NCI-H526 (cell line): ENCODE results near the gene CRYGS.
"Not testable (repeated sequence)": the region's sequence is repeated elsewhere in the genome, so short reads cannot be mapped to it uniquely, and the experiment has no call there.

ENCODE experiments used
- DNase-seq, 2 experiments: peaks; one replicate each; lab custom pipeline; 2025; lab: John Stamatoyannopoulos, UW

The CRYGS gene

DNA sequence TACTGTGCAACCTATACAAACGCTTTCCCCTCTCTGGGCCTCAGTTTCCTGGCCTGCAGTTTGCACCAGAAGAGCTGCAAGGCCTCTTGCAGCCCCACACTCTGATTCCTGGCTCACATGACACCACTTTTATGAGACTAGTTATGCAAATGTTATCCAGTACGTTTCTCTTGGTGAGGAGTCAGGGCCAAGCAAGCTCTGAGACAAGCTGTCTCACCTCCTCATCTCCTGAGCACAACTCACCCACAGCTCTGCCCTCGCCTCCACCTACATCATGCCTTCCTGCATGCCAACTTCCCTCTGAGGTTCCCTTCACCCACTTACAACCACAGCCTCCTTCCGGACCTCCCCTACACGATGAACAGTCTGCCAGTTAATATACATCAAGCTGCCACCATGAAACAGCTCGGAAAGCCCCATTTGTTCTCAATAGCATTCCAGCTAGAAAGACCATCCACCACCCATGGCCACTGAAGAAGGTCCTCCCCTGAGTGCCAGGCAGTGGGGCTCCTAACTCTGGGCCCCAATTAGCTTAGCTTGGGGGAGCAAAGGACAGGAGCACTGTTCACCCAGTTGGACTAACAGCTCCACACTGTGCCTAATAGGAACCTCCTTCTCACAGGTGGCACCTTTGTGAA, 25.0 kb downstream of the CRYGS start:
- DNase-seq = peak; percentile 74 to 75

- no peak for DNase-seq
Observed at GRCh38 chr3:186517218-186517617, 27.0 kb downstream of the CRYGS start.

GRCh38 chr3:186516646-186517045, 27.5 kb downstream of the CRYGS start:
- DNase-seq = no peak

DNA sequence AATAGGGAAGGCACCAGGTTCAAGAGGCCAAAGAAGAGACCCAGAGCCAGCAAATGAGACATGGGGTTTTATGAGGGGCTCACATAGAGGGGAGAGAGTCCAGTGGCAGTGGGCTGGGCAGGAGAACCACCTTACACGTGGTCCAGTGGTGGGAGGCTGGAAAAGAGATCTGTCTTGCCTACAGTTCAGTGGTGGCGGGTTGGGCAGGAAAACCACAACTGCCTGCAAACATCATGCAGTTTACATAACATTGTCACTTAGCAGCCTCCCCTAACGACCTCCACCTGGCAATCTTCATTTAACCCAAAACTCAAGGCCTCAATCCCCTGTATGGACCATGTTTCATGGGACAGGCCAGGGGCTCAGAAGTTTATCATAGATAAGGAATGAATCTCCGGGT, 29.1 kb downstream of the CRYGS start:
- DNase-seq = no peak

DNA sequence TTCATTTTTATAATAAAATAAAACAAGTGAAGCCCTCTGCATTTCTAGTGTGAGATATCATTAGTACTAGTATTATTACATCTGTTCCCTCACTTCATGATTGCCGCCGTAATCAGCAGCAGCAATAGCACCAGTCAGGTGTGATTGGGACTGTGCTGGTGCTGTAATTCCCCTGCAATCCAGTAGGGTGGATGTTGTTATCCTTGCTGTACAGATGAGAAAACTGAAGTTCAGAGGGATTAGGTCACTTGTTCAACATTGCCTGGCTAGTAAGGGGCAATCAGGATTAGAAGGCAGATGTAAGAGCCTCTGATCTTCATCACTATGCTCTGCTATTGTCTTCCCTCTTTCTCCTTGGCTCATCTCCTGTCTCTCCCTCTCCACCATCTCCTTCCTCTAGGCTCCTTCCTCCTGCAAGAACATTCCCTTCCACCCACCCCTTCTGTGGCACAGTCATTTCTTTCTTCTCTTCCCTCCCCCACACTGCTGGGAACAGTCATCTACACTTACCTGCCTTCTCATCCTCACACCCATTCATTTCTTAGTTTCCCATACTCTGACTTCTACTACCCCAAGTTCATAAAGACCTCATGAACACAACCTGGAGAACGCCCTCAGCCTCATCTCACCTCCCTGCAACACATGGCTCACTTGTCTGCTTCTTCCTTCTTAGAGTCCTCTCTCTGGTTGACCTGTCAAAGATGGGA, 29.7 kb downstream of the CRYGS start:
- peak in 1 of 2 experiments; percentile 26 for DNase-seq

GRCh38 chr3:186513386-186513785, 30.8 kb downstream of the CRYGS start:
- DNase-seq = no peak

DNA sequence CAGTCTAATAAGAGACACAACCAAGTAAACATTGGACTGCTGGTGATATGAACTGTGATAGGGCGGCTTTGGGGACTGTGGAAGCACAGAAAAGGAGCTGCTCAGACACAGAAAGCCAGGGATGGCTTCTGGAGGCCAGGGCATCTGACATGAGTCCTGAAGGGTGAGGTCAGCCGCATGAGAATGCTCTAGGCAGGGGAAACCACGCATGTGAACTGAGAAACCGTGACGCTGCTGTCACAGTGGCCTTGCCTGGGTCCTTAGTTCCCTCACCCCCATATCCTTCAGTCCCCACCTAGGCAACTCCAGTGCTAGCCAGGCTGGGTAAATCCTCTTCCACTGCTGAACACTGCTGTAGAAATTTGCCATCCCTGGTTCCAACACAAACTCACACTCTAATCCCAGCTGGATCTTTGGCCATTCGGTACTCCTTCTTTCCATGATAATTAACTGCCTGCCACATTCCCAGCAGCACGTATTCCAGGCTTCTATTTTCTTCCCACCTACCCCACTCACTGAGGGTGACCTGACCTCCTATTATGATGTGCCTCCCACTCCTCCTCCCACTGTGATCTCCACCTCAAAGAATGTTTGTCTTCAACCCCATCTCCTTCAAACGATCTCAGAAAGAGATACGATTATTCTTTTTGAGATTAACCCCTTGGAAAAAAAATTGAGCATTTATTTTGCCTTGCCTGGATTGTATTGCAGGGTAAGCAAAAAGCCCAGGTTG, 31.4 kb downstream of the CRYGS start:
- no peak for DNase-seq

- DNase-seq = no peak
Observed at GRCh38 chr3:186511702-186512101, 32.5 kb downstream of the CRYGS start.

- DNase-seq = no peak
Observed at GRCh38 chr3:186511245-186511644, 32.9 kb downstream of the CRYGS start.

- DNase-seq = no peak
Observed at GRCh38 chr3:186510374-186511079, 33.7 kb downstream of the CRYGS start.

GRCh38 chr3:186509423-186509822, 34.8 kb downstream of the CRYGS start:
- peak in 1 of 2 experiments; percentile 53 for DNase-seq

DNA sequence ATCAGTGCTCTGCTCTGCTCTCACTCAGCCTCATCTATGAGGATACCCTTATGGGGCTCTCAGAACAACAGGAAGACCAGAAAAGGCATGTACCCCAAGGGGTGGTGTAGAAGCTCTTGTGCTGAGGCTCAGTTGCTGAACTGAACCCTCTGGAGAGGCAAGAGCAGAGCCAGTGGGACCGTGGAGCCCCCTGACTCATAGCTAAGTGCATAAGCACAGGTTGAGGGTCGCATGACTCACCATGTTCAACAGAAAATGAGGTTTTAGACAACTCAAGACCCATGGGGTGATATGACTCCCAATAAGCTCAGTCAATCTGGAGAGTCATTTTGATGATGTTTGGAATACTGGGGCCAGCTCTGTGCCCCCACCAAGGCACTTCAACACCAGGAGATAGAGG, 37.3 kb downstream of the CRYGS start:
- DNase-seq = no peak

GRCh38 chr3:186506191-186506739, 37.9 kb downstream of the CRYGS start:
- no peak for DNase-seq

GRCh38 chr3:186502966-186503712, 41.0 kb downstream of the CRYGS start:
- no peak for DNase-seq

DNA sequence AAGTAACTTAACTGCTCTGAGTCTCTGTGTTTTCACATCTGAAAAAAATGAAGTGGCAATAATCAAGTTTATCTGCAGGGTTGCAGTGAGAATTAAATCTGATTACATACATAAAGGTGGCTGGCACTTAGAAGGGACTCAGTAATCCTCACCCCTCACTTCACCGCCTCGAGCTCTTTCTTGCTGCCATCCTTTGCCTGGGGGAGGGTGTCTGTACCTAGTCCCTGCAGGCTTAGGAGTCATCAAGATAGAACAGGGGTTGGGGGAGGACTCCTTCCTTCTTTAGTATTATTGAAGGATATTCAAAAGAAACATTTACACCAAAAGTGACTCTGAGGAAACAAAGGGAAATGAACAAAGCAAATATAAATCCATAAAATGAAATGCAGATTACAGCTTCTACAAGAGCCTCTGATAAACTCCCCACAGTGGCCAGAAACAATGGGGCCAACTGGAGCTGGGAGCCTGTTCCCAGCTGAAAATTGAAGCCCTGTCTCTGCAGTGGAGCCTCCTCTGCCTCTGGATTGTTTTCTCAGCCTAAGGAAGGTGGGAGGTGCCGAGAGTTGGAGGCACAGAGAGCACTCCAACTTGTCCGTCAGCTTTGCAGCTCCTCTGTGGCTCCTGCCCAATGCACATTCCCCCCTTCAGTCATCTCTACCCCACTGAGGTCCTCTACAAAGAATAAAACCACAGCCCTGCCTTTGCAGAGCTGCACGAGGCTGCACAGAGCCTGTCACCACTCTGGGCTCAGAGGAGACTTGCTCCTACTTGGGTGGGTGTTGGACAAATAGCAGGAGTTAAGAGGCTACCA, 41.8 kb downstream of the CRYGS start:
- no peak for DNase-seq

GRCh38 chr3:186499949-186500348, 44.2 kb downstream of the CRYGS start:
- not testable (repeated sequence) for DNase-seq

- DNase-seq = not testable (repeated sequence)
Observed at GRCh38 chr3:186498022-186498421, 46.2 kb downstream of the CRYGS start.

GRCh38 chr3:186497608-186498007, 46.6 kb downstream of the CRYGS start:
- no peak for DNase-seq

GRCh38 chr3:186496635-186497034, 47.5 kb downstream of the CRYGS start:
- DNase-seq = no peak

GRCh38 chr3:186496016-186496415, 48.2 kb downstream of the CRYGS start:
- no peak for DNase-seq
